Esophagus muscularis mucosa (tissue), 4 donors: ENCODE data around the gene LRMDA. TPM values are rescaled to one million over a fixed set of nuclear protein-coding genes. Genes with fewer than 3 reads are reported as not detected.

Source experiments
- DNase-seq: peaks from one replicate; pipeline ENCODE4 v3.0.0-alpha.2; 2017; ENCODE audit errors: extremely low spot score
- H3K27ac ChIP-seq, 4 donors: fragments of 200-600 bp; sonication (generic); replicated peaks in 1 of 4; 1 replicate in 3 of 4; 2 replicates in 1 of 4; pipeline ENCODE4 v1.5.1; 2016 to 2019; ENCODE audit warnings: mild to moderate bottlenecking in 1 of 4
- H3K27me3 ChIP-seq, 4 donors: fragments of 200-600 bp; sonication (generic); one replicate each; pipeline versions ENCODE4 v1.5.1 to v1.6.0; 2016 to 2019
- H3K36me3 ChIP-seq, 4 donors: fragments of 200-600 bp; sonication (generic); one replicate each; pipeline ENCODE4 v1.5.1; 2016 to 2019
- H3K4me1 ChIP-seq, 4 donors: fragments of 200-600 bp; sonication (generic); one replicate each; pipeline ENCODE4 v1.5.1; 2016 to 2019
- H3K4me3 ChIP-seq, 4 donors: fragments of 200-600 bp; sonication (generic); 1 replicate in 2 of 4; 2 replicates in 2 of 4; pipeline ENCODE4 v1.5.1; 2016 to 2019; ENCODE audit warnings: mild to moderate bottlenecking in 4 of 4, moderate library complexity in 1 of 4
- H3K9me3 ChIP-seq, 4 donors: fragments of 200-600 bp; sonication (generic); 1 replicate in 3 of 4; 2 replicates in 1 of 4; pipeline ENCODE4 v1.5.1; 2016 to 2019
- CTCF ChIP-seq, 3 experiments: fragments of 200-600 bp in 2 of 3; fragments of 450-650 bp in 1 of 3; sonication (generic) in 2 of 3; IDR thresholded peaks; one replicate each; pipeline ENCODE4 v1.5.1; 2017 to 2019; ENCODE audit warnings: antibody characterized with exemption in 3 of 3, mild to moderate bottlenecking in 2 of 3, moderate library complexity in 1 of 3
- EP300 ChIP-seq: sonication (generic); formaldehyde crosslinking; IDR thresholded peaks from one replicate; pipeline ENCODE4 v1.6.1; 2017; ENCODE audit warnings: antibody characterized with exemption
- POLR2A ChIP-seq: fragments of 450-650 bp; IDR thresholded peaks from one replicate; pipeline ENCODE4 v1.6.1; 2017; ENCODE audit warnings: antibody characterized with exemption, moderate library complexity, mild to moderate bottlenecking, low read depth
- POLR2AphosphoS5 ChIP-seq, 2 donors: sonication (generic); formaldehyde crosslinking; IDR thresholded peaks; one replicate each; pipeline ENCODE4 v1.6.1; 2017; ENCODE audit warnings: antibody characterized with exemption in 2 of 2
- WGBS: methylation state at CpG from one replicate; pipeline ENCODE4 v1.1.5; 2018; 5-methylcytosine and 5-hydroxymethylcytosine counted together
- intact Hi-C: fragments of 100-400 bp; cut with DNase I; formaldehyde crosslinking; loops from one replicate; pipeline ENCODE4 v1.15.1; 2023
- total RNA-seq, 4 donors: library from RNA; depleted of rRNA; stranded (reverse); fragments of >200 nt; gene quantifications; one replicate each; pipeline versions ENCODE4 v1.1.0 to v1.2.1, GENCODE V29; 2016

LRMDA gene
- total RNA-seq, 4 donors from 2014 or later: 14.3 to 34.9 (median 26.5) TPM

GRCh38 chr10:75751232-75751631, 319.8 kb downstream of the LRMDA start:
- H3K36me3 ChIP-seq: no peaks in the 10 kb centered on the region
- WGBS: 95% methylated on average over 6 of the region's 6 CpGs
- H3K4me3 ChIP-seq: no peak overlapping the region
- H3K9me3 ChIP-seq: no peaks in the 10 kb centered on the region
- intact Hi-C loops: no loop called here
- H3K4me1 ChIP-seq: peaks cover 0 to 7% (median 2%) of the 10 kb centered on the region in 4 donors
- TF ChIP-seq POLR2A (no peak), CTCF (IDR thresholded peaks at IDR 0.05) (no peak)
- H3K27me3 ChIP-seq: no peaks in the 10 kb centered on the region
- DNase-seq: no peak
- no peak overlapping the region for H3K27ac ChIP-seq

- TF ChIP-seq CTCF (IDR thresholded peaks at IDR 0.05) (no peak), POLR2A (no peak), EP300 (no peak)
- H3K9me3 ChIP-seq: no peaks in the 10 kb centered on the region
- no peak overlapping the region for H3K4me3 ChIP-seq
- 83% methylated on average over 3 of the region's 3 CpGs for WGBS
- H3K27ac ChIP-seq: peak overlapping the region in 1 of 4 donors; percentile 9
- DNase-seq: peak; percentile 26
- H3K27me3 ChIP-seq: no peaks in the 10 kb centered on the region
- H3K4me1 ChIP-seq: peaks cover 0 to 7% (median 2%) of the 10 kb centered on the region in 4 donors
- intact Hi-C loops: no loop called here
- H3K36me3 ChIP-seq: no peaks in the 10 kb centered on the region
Observed at GRCh38 chr10:75753621-75754020, 322.2 kb downstream of the LRMDA start.

- intact Hi-C loops: no loop called here
- DNase-seq: peak; percentile 42
- Histone ChIP-seq H3K4me3 (no peak overlapping the region), H3K27me3 (no peaks in the 10 kb centered on the region), H3K4me1 (peaks cover 0 to 7% (median 2%) of the 10 kb centered on the region in 4 donors), H3K9me3 (no peaks in the 10 kb centered on the region), H3K36me3 (no peaks in the 10 kb centered on the region), H3K27ac (peak overlapping the region in 1 of 4 donors; percentile 9)
- 66% methylated on average over 6 of the region's 6 CpGs for WGBS
- TF ChIP-seq EP300 (no peak), POLR2AphosphoS5 (IDR thresholded peaks at IDR 0.05) (no peak), CTCF (IDR thresholded peaks at IDR 0.05) (no peak), POLR2A (no peak)
Observed at GRCh38 chr10:75754096-75754831, 322.8 kb downstream of the LRMDA start.

- peak; percentile 55 for DNase-seq
- no peaks in the 10 kb centered on the region for H3K9me3 ChIP-seq
- no peaks in the 10 kb centered on the region for H3K27me3 ChIP-seq
- no peak overlapping the region for H3K27ac ChIP-seq
- H3K4me3 ChIP-seq: no peak overlapping the region
- peaks cover 0 to 9% (median 2%) of the 10 kb centered on the region in 4 donors for H3K4me1 ChIP-seq
- intact Hi-C loops: no loop called here
- TF ChIP-seq CTCF (IDR thresholded peaks at IDR 0.05): no peak
- no peak for TF ChIP-seq EP300
- TF ChIP-seq POLR2AphosphoS5 (IDR thresholded peaks at IDR 0.05): no peak
- TF ChIP-seq POLR2A: no peak
- H3K36me3 ChIP-seq: no peaks in the 10 kb centered on the region
- 98% methylated on average over 6 of the region's 6 CpGs for whole genome bisulfite sequencing
Observed at GRCh38 chr10:75755528-75755927, 324.1 kb downstream of the LRMDA start.

GRCh38 chr10:75761289-75761688, 329.9 kb downstream of the LRMDA start:
- H3K9me3 ChIP-seq: no peaks in the 10 kb centered on the region
- intact Hi-C loops: no loop called here
- no peak for DNase-seq
- TF ChIP-seq POLR2A: no peak
- no peak for TF ChIP-seq POLR2AphosphoS5 (IDR thresholded peaks at IDR 0.05)
- no peak for TF ChIP-seq EP300
- TF ChIP-seq CTCF (IDR thresholded peaks at IDR 0.05): no peak
- H3K36me3 ChIP-seq: no peaks in the 10 kb centered on the region
- peaks cover 0 to 29% (median 19%) of the 10 kb centered on the region in 4 donors for H3K4me1 ChIP-seq
- H3K4me3 ChIP-seq: no peak overlapping the region
- H3K27me3 ChIP-seq: no peaks in the 10 kb centered on the region
- WGBS: 76% methylated on average over 2 of the region's 2 CpGs
- H3K27ac ChIP-seq: no peak overlapping the region
